ENCODE results near the gene AMZ1.

The AMZ1 gene, protein sequence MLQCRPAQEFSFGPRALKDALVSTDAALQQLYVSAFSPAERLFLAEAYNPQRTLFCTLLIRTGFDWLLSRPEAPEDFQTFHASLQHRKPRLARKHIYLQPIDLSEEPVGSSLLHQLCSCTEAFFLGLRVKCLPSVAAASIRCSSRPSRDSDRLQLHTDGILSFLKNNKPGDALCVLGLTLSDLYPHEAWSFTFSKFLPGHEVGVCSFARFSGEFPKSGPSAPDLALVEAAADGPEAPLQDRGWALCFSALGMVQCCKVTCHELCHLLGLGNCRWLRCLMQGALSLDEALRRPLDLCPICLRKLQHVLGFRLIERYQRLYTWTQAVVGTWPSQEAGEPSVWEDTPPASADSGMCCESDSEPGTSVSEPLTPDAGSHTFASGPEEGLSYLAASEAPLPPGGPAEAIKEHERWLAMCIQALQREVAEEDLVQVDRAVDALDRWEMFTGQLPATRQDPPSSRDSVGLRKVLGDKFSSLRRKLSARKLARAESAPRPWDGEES

GRCh38 chr7:2687881-2688318 is at the start of gene AMZ1:
Gene AMZ1, plus strand, starts transcription at chr7:2688202. Its CDS starts 12,250 bp downstream, at chr7:2700452.
- DNase-seq = no peak

- no peak for DNase-seq
Measured at GRCh38 chr7:2638224-2638991, 49.6 kb upstream of the AMZ1 start.

DNA sequence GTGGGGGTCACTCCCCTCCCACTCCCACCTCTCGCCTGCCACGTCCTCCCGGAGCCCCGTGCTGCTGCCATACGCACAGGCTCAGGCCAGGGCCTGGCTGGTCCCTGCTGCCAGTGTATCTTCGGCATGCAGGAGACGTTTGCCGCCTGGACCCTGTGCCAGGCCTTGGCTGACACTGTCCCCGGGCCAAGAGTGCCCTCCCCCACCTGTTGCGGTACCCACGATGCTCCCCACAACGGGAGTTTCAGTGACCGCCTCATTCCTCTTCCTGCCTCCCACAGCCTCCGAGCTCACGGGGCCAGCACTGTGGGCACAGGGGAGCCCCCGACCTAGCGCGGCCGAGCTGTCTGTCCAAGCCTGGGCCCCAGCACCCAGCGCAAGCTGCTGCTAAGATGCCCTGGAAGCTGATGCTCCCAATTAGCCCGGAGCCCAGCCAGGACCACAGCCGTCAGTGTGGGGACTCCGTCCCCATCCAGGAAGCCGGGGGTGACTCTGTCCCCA is 48.8 kb upstream of the AMZ1 start:
- DNase-seq = no peak

GRCh38 chr7:2639695-2640481 is 48.1 kb upstream of the AMZ1 start:
- DNase-seq = no peak

DNA sequence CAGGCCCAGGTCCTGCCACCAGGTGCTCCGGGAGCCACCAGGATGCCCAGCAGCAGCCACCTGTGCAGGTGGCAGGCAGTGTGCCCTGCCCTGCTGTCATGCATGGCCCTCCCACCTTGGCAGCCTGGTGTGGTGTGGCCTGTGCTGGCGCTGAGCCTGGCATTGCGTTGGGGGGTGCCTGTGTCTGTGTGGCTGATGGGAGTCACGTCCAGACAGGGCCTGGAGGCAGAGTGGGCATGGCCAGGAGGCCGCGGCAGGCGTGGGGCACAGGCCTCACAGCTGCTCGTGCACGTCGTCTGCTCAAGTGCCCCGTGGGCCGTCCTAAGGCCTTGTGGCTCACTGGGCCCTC is 47.5 kb upstream of the AMZ1 start:
- DNase-seq = no peak

DNA sequence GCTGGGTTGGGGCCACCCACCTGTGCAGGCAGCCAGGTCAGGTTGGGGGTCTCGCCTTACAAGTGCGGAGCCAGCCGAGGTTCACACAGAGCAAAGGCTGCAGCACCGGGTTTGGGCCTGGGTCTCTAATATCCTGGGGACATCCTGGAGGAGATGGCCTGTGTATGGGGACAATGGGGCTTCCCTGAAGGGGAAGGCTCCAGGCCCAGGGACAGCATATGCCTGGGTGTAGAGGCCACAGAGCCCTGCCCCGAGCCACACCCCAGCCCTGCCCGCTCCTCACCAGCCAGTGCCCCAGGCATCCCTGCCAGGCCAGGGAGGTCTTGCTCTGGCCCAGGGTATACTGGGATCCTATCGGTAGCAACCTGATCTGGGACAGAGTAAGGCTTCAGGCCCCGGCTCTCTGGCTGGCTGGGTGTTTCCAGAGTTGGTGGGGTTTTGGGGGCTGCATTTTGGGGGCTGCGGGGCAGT is 47.1 kb upstream of the AMZ1 start:
- no peak for DNase-seq

DNA sequence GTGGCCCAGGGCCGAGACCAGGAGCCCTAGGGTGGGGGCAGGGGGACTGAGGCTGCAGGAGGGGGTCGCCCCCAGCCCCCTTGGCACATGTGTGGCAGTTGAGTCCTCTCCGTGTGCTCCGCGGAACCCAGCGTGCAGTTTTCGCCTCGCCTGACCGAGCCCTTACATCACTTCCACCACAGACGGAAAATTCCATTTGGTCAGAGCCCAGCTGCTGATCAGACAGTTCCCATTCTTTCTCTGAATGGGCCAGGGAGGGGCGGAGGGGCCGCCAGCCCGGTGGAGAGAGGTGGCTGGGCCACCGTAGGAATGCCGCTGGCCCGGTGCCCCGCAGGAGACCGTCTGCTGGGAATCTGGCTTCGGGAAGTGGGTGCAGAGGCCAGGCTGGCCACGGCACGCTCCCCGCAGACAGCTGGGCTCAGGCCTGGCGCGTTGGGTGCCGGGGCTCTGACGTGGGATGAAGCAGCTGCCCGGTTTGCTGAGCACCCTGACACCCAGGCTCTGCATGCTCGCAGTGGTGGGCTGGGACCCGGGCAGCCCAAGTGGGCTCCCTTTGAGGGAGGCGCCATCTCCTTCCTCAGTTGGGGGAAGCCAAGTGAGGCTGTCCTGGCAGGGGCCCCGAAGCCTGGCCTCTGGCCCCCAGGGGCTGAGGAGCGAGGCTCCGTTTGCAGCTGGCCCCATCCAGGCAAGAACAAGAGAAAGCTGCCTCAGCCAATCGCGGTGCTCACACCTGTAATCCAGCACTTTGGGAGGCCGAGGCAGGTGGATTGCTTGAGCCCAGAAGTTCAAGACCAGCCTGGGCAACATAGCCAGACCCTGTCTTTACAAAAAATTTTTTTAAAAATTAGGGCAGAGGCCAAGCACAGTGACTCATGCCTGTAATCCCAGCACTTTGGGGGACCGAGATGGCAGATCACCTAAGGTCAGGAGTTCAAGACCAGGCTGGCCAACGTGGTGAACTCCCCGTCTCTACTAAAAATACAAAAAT is 46.3 kb upstream of the AMZ1 start:
- no peak for DNase-seq

- no peak for DNase-seq
Measured at GRCh38 chr7:2643386-2644219, 44.4 kb upstream of the AMZ1 start.

GRCh38 chr7:2644220-2644561 is 43.8 kb upstream of the AMZ1 start:
- DNase-seq = no peak

GRCh38 chr7:2644562-2645273 is 43.3 kb upstream of the AMZ1 start:
- DNase-seq = no peak

DNA sequence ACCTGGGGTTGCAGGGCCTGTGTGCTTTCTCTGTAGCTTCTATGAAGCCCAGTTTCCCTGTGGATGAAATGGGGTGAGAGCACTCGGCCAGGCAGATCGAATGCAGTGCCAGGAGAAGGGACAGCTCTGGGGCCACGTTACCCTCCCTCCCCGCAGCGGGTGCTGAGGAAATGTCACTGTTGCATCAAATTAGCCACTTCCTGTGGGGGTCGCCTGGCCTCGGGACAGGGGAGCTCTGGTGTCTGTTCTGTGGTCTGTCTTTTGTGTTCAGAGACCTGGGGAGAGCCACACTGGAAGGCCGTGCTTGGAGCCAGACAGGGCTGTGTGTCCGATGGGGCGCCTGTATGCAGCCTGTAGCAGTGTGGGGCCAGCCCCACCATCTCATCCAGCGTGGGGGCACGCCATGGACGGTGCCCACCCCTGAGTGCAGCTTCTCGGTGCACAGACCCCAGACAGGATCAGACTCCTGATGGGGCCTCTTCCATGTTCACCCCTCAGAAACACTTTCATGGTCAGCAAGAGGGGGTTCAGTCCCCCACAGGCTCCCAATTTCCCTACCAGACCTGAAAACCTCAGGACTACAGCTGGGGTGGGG is 42.6 kb upstream of the AMZ1 start:
- no peak for DNase-seq

GRCh38 chr7:2646336-2646679 is 41.7 kb upstream of the AMZ1 start:
- no peak for DNase-seq

GRCh38 chr7:2646680-2647571 is 41.1 kb upstream of the AMZ1 start:
- no peak for DNase-seq

- no peak for DNase-seq
Measured at GRCh38 chr7:2647594-2648172, 40.3 kb upstream of the AMZ1 start.

GRCh38 chr7:2649139-2649838 is 38.7 kb upstream of the AMZ1 start:
- no peak for DNase-seq

DNA sequence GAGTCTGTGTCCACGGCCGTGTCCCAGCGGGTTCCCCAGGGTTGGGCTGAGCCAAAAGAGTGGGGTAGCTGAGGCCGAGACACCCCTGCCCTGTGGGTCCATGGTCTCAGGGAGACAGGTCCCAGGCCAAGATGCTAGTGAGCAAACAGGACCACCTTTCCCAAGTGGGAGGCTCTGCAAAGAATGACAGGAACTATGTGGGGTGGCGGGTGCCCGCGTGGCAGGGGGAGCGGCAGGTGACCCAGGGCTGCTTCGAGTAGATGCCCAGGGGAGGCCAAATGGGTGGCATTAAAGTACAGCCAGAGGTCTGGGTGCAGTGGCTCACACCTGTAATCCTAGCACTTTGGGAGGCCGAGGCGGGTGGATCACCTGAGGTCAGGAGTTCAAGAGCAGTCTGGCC is 38.0 kb upstream of the AMZ1 start:
- DNase-seq = no peak

DNA sequence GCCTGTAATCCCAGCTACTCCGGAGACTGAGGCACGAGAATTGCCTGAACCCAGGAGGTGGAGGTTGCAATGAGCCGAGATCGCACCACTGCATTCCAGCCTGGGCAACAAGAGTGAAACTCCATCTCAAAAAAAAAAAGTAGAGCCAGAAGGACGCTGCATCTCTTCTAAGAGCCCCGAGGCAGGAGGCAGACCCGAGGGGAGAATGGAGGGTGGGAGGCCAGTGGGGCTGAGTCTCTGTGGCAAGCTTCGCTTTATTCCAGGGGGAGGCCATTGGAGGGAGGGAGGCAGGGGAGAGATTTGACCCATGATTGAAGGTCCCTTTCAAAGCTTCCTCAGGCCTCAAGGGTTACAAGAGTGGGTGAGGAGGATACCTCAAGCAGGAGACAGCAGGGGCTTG is 37.6 kb upstream of the AMZ1 start:
- no peak for DNase-seq

- DNase-seq = no peak
Measured at GRCh38 chr7:2651336-2651735, 36.7 kb upstream of the AMZ1 start.
